ENCODE measurements around the gene PLEKHA8.

- TF ChIP-seq EZH2 (optimal IDR thresholded peaks at IDR 0.05; ENCODE audit: low read depth, low read length) (no peak), CTCF (IDR thresholded peaks at IDR 0.05; ENCODE audit: low read length) (no peak), EZH2phosphoT487 (IDR thresholded peaks at IDR 0.05; ENCODE audit: low read length) (no peak)
Observed at GRCh38 chr7:29988424-29989256, 39.6 kb upstream of the PLEKHA8 start.
